Lung microvascular endothelial cell (primary cell): ENCODE measurements around the gene STAG3. TPM values are rescaled to one million over a fixed set of nuclear protein-coding genes. Genes with fewer than 3 reads are reported as not detected.
"Not testable (repeated sequence)": the region's sequence is repeated elsewhere in the genome, so short reads cannot be mapped to it uniquely, and the experiment has no call there.

ENCODE experiments used
- DNase-seq, 2 donors: peaks; one replicate each; pipeline versions ENCODE4 v3.0.0 to v3.0.0-alpha.2; 2010; ENCODE audit warnings: low read depth in 2 of 2
- total RNA-seq: library from RNA; depleted of rRNA; stranded (reverse); fragments of >200 nt; gene quantifications from 2 replicates; pipeline ENCODE4 v1.2.1, GENCODE V29; 2014

Gene STAG3, protein sequence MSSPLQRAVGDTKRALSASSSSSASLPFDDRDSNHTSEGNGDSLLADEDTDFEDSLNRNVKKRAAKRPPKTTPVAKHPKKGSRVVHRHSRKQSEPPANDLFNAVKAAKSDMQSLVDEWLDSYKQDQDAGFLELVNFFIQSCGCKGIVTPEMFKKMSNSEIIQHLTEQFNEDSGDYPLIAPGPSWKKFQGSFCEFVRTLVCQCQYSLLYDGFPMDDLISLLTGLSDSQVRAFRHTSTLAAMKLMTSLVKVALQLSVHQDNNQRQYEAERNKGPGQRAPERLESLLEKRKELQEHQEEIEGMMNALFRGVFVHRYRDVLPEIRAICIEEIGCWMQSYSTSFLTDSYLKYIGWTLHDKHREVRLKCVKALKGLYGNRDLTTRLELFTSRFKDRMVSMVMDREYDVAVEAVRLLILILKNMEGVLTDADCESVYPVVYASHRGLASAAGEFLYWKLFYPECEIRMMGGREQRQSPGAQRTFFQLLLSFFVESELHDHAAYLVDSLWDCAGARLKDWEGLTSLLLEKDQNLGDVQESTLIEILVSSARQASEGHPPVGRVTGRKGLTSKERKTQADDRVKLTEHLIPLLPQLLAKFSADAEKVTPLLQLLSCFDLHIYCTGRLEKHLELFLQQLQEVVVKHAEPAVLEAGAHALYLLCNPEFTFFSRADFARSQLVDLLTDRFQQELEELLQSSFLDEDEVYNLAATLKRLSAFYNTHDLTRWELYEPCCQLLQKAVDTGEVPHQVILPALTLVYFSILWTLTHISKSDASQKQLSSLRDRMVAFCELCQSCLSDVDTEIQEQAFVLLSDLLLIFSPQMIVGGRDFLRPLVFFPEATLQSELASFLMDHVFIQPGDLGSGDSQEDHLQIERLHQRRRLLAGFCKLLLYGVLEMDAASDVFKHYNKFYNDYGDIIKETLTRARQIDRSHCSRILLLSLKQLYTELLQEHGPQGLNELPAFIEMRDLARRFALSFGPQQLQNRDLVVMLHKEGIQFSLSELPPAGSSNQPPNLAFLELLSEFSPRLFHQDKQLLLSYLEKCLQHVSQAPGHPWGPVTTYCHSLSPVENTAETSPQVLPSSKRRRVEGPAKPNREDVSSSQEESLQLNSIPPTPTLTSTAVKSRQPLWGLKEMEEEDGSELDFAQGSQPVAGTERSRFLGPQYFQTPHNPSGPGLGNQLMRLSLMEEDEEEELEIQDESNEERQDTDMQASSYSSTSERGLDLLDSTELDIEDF
- 0.20 and 0.22 TPM in 2 replicates for total RNA-seq

DNA sequence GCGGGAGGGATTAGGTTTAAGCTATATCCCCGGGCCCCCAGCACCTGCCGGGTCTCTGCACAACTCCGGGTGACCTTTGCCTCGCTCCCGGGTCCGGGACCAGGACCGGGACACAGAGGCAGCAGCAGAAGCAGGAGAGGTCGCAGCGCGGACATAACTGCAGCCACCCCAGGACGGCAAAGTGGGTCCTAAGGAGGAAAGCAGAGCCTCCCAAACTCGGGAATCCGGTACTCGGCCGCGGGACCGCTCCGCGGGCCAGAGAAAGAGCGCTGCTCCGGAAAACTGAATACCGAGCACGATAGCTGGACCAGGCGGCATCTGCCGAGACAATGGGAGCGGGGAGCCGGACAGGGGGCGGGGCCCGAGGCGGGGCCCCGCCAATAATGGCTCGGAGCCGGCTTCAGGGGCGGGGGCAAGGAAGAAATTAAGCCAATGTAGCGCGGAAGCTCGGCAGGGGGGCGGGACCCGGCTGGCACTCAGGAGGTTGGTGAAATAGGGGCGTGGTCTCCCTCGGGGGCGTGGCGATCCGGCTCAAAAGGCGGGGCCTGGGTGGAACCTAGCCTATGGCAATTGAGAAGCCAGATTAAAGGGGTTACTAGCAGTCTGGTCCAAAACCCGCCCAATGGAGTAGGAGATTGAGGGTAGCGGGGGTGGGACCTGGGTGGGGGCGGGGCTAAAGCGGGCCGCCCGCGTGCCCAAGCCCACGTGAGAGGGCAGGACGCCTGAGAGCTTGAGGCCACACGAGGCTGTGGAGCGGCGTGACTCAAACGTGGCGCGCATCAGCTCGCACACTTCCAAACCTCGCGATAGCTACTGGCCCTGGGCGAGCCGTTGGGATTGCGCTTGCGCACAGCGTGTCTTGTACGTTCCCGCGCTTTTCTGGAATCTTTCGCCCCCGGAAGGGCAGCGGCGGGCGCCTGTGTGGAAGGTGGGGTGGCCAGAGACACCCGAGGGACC, at the start of gene STAG3, which contains the start of gene GPC2:
Gene STAG3, plus strand, starts transcription at position 874 of the 957 bp plus-strand sequence. CDS start 2,639 bp downstream, outside the sequence.
Gene GPC2, minus strand, starts transcription at position 337 of the 957 bp plus-strand sequence. Its CDS starts 182 bp downstream, at position 155.
- DNase-seq = peak; percentile 97

DNA sequence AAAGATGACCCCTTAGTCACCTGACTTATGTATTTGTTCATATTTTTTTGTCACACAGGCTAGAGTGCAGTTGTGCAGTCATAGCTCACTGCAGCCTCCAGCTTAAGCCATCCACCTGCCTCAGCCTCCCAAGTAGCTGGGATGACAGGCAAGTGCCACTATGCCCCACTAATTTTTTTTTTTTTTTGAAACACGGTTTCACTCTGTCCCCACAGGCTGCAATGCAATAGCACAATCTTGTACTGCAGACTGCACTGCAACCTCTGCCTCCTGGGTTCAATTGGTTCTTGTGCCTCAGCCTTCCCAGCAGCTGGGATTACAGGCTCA, 49.1 kb upstream of the STAG3 start:
- no peak for DNase-seq

DNA sequence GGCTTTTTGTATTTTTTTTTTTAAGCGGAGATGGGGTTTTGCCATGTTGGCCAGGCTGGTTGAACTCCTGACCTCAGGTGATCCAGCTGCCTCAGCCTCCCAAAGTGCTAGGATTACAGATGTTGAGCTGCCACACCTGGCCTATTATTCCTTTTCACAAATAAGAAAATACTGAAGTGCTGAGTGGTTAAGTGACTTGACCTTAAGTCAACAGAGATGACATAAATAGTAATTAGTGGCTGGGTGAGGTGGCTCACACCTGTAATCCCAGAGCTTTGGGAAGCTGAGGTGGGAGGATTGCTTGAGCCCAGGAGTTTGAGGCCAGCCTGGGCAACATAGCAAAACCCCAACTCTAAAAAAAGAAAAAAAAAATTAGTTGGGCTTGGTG, 47.5 kb upstream of the STAG3 start:
- DNase-seq = not testable (repeated sequence)

DNA sequence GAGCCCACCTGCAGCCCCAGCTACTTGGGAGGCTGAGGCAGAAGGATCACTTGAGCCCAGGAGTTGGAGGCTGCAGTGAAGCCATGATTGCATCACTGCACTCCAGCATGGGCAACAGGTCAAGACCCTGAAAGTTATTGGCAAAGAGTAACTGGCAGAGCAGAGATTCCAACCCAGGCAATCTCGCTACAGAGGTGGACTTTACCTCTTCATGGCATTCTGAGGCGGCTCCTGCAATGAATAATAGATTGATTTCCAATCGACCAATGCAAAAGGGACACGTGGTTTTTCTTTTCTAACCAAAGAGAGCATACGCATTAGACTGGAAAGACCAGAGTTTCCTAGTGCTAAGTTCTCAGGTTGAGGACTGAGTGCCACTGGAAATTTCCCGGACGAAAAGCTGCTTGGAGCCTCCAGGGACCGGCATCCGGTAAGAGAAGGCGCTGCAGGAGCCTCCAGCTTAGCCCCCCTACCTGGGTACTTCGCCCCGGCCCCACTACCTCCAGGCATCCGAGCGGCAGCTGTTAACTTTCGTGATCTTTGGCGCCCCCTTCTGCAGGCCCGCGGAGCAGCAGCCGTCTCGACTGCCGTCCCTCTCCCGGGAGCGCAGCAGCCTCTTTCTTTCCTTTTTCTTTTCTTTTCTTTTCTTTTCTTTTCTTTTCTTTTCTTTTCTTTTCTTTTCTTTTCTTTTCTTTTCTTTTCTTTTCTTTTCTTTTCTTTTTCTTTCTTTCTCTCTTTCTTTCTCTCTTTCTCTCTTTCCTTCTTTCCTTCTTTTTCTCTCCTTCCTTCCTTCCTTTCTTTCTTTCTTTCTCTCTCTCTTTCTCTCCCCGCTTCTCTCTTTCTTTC, 46.9 kb upstream of the STAG3 start:
- DNase-seq = peak; percentile 53 to 67

DNA sequence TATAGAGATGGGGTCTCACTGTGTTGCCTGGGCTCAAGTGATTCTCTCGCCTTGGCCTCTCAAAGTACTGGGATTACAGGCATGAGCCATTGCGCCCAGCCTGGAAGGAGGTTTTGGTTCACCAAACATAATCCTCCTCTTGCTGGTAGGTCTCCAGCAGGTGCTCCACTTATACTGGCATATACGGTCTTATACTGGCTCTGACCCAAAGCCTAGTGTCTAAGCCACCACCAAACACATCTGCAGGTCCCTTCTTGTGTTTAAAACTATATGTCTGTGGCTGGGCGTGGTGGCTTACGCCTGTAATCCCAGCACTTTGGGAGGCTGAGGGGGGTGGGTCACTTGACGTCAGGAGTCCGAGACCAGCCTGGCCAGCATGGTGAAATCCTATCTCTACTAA, 45.6 kb upstream of the STAG3 start:
- no peak for DNase-seq

DNA sequence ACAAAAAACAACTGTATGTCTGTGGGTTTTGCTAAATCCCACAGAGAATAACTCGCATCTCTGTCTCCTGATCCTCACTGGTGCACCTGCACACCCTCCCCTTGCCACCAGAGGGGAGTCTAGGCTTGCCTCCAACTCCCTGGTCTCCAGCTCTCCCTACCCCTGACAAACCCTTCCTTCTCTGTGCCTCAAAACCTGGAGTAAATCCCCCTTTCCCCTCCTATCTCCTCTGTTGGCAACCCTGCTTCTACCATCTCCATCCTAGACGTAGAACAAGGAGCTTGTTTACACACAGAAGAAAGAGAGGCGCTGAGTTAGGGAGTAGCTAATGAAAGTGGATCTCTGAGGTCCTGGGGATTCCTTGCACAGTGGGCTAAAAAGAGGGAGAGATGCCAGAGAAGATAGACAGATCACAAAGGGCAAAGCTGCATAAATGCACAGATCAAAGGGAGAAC, 45.0 kb upstream of the STAG3 start:
- DNase-seq = peak; percentile 74 to 81

DNA sequence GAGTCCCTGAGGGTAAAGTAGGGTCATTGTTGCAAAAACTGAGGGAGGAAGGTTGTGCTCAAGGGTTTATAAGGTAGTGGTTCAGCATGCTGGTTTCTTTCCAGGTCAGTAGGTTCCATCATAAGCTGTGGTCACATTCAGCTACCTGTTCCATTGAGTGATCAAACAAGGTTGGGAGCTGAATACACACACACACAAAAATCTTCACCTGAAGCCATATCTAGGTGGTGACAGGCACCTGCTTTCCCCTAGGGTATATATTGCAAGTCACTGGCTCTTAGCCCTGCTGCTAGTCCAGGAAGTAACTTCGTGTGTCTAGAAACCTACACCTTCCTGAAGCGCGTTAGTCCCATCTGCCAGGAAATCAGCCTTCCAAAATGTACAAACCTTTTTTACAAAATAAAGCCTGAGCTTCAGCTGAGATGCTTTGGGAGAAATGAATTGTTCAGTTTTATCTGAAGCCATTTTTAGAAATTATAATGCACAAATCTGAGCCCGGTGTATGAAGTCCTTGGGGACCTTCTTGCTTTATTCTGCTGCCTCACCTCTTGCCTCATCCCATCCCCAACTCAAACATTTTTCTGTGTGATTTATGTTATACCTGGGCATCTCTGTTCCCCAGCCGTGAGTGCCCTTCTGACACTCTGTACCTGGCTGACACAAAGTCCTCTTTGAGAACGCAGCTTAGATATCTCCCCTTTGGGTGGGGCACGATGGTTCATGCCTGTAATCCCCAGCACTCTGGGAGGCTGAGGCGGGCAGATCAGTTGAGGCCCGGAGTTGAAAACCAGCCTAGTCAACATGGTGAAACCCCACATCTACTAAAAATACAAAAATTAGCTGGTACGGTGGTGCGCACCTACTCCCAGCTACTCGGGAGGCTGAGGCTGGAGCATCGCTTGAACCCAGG, 39.6 kb upstream of the STAG3 start:
- no peak for DNase-seq

DNA sequence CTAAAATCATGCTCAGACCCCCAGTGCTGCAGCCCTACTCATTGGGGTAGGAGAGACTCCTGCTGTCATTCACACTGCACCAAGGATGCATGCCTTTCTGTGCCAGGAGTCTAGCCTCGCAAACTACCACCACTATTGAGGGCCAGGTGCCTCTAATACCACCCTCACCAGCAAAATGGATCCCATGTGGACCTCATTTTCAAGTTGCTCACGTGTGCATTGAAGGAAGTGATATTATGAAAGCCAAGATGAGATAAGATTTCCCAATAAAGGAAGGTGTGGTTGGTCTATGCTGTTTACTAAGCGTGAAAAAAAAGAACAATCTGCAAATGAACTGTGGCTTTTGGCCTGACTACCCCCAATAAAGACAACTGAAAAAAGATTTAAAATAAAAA, 36.2 kb upstream of the STAG3 start:
- no peak for DNase-seq

DNA sequence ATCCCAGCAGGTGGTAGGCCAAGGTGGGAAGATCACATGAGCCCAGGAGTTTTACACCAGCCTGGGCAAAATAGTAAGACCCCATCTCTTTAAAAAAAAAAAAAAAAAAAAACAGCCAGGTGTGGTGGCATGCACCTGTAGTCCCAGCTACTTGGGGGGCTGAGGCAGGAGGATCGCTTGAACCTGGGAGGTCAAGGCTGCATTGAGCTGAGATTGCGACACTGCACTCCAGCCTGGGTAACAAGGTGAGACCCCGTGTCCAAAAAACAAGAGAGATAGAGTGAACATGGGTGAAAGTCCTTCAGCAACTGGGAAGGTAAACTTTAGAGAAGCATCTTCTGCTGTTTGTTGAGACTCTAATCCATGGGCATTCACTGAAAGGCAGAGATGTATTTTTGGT, 35.3 kb upstream of the STAG3 start:
- no peak for DNase-seq

DNA sequence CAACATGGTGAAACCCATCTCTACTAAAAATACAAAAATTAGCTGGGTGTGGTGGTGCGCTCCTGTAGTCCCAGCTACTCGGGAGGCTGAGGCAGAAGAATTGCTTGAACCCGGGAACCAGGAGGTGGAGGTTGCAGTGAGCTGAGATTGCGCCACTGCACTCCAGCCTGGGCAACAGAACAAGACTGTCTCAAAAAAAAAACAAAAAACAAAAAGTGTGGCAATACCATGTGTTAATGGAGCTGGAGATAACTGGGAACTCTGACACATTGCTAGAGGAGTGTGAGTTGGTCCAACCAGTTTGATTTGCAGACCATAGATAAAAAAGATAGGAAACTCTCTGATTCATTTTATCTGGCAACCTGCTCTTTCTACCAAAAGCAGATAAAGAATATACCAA, 31.4 kb upstream of the STAG3 start:
- DNase-seq = not testable (repeated sequence)

DNA sequence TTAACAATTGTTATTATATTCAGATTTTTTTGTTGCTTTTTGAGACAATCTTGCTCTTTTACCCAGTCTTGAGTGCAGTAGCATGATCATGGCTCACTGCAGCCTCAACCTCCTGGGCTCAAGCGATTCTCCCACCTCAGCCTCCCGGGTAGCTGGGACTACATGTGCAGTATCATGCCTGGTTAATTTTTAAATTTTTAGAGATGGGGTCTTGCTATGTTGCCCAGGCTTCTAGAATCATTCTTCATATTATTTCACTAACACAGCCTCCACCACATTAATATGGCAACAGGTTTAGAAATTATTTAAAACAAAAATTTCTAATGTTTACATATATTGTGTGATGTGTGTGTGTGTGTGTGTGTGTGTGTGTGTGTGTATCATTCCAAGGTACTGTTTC, 30.4 kb upstream of the STAG3 start:
- DNase-seq = no peak

DNA sequence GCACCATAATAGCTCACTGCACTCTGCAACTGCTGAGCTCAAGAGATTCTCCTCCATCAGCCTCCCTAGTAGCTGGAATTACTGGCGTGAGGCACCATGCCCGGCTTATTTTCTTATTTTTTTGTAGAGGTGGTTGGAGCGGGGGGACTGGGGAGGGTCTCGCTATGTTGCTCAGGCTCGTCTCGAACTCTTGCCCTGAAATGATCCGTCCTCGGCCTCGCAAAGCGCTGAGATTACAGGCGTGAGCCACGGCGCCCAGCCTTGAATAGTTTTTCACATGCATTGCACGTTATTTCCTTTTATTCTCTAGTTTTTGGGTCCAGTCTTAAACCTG, 29.5 kb upstream of the STAG3 start:
- no peak for DNase-seq

DNA sequence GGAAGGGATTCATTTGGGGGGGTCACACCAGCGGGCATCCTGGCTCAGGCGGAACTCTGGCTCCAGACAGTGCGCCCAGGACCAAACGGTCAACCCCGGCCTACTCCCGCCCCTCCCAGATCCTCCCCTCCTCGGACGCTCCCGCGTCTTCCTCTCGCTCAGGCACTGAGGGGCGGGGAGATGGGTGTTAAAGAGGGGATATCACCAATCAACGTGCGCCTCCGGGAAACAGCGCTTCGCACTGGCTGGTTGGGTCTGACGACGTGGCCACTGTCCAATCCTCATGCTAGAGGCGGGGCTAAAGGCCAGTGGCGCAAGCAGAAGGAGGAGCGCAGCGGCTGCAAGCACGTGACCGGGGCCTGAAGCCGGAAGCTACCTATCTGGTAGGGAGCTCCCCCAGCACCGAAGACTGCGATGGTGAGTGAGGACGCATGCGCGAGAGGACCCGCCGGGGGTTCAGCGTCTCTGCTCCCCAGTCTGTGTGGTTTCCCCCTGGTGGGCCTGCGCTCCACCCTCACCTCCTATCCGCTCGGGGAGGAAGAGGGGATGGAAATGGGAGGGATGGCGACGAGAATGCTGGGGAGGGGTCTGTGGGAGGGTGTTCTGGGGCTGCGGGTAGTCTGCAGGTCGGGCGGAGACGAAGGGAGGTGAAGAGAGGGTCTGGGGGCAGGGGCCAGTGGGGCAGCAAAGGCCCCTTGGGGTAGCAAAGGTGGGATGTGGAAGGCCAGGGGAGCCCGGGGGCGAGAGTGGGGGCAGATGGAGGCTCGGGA, 29.0 kb upstream of the STAG3 start, which contains the start of gene LAMTOR4:
Gene LAMTOR4, plus strand, starts transcription at position 360 of the 770 bp plus-strand sequence. Its CDS starts 55 bp downstream, at position 415.
- DNase-seq = peak; percentile 98

DNA sequence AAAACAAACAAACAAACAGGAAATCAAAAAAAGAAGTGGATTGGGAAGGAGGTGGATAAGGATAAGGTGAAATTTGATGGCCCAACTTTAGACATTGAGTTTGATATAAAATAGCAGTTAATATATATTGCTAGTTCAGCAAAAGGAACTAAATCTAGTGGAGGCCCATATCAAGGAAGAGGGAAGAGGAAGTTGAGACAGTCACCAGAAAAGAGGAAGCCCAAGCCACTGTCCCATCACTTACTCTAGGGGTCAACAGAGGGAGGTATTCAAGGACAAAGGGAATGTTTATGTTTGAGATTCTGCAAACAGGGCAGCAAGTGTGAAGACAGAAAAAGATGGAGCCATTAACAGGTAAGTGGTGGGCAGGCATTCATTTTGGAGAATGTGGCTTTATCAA, 25.3 kb upstream of the STAG3 start:
- no peak for DNase-seq

DNA sequence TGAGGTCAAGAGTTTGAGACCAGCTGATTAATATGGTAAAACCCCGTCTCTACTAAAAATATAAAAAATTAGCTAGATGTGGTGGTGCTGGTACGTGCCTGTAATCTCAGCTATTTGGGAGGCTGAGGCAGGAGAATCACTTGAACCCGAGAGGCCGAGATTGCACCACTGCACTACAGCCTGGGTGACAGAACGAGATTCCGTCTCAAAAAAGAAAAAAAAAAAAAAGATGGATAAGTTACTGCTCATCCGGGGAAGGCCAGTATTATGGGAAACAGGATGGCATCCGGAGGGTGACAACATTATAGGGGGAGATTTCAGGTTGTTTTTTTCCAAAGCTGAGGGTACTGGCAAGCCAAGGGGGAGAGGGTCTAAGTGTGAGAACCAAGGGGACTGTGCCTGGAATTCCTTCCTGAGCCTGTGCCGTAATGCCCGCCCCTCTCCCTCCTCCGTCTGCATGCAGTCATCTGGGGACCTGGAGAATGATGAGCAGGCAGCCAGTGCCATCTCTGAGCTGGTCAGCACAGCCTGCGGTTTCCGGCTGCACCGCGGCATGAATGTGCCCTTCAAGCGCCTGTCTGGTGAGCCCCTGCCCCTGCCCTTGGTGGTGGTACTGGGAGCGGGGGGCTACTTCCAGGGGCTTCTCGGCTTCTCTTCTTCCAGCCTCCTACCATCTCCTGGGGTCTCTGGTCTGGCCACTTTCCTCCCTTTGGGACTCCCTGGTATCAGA, 24.6 kb upstream of the STAG3 start:
- no peak for DNase-seq

DNA sequence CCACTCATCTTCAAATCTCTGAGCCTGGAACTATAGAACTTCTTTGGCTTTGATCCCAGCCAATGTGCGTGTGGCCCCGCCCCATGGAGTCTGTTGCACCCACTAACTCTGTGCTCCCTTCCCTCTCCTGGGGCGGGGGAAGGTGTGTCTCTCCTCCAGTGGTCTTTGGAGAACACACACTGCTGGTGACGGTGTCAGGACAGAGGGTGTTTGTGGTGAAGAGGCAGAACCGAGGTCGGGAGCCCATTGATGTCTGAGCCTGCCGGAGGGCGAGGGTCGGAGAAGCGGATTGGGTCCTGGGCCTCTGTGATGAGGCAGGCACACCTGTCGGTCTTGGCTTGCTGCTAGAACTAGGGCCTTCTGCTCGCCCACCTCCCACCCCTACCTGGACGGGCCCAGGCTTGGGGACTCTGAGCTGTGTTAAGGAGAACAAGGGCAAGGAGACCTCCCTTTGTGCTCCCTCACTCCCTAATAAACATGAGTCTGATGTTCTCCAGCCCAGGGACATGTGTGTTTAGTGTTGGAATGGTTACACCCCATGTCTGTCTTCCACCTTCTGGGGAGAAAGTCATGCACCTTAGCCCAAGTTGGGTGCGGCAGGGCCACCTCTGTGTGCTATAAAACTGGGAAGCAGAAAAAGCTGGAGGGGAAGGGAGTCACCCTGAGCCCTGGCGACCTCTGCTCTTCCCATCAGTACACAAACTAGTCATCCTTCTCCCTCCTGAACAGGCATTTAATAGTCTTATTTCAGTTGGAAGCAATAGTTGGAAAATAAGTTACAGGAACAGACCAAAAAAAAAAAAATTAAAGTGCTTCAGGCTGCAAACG, 23.8 kb upstream of the STAG3 start:
- no peak for DNase-seq
